SU-DHL-6 (cell line): ENCODE measurements around the gene PPP6C.

Experiments
- EZH2phosphoT487 ChIP-seq: fragments of 200-600 bp; sonication (generic), shearing (Covaris generic); conservative IDR thresholded peaks from 2 replicates; pipeline ENCODE4 v1.6.1; 2018; ENCODE audit warnings: mild to moderate bottlenecking, antibody characterized with exemption, low read length, moderate library complexity, mixed read lengths
- TF ChIP-seq, protein P1 (sequence below): fragments of 200-600 bp; sonication (generic); IDR thresholded peaks from one replicate; pipeline ENCODE4 v1.5.1; 2017; ENCODE audit warnings: antibody characterized with exemption, mild to moderate bottlenecking, low read length, moderate library complexity; ENCODE audit not compliant: insufficient read depth, poor library complexity, severe bottlenecking

DNA sequence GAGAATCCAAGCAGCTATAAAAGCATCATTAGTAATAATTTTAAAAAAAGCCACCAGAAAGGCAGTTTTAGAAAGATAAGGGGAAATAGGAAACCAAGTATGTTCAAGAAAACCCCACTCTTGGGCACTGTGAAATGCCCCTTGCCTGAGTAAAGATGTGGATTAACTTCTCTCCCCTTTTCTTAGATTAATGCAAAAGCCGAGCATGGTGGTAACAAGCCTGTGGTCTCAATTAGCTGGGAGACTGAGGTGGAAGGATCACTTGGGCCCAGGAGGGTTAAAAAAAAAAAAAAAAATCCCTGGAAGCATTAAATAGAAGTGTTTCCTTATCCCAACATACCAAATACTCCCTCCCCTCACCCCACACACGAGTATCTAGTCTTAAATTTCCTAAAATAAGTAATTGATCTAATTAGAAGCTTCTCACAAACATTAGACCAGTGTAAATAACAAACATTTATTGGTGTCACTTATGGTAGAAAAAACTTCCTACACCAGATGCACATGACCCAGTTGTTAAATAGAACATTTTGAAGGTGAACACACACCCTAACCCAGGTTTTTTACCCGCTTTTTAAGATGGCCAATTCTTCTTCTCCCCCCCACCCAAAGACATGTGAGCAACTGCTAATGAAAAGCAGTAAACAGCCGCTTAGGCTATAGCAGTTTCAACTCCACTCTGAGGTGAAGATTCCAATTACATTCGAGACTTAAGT is 46.4 kb upstream of the PPP6C start:
- TF ChIP-seq EZH2phosphoT487, result no peak
- TF ChIP-seq, protein P1, sequence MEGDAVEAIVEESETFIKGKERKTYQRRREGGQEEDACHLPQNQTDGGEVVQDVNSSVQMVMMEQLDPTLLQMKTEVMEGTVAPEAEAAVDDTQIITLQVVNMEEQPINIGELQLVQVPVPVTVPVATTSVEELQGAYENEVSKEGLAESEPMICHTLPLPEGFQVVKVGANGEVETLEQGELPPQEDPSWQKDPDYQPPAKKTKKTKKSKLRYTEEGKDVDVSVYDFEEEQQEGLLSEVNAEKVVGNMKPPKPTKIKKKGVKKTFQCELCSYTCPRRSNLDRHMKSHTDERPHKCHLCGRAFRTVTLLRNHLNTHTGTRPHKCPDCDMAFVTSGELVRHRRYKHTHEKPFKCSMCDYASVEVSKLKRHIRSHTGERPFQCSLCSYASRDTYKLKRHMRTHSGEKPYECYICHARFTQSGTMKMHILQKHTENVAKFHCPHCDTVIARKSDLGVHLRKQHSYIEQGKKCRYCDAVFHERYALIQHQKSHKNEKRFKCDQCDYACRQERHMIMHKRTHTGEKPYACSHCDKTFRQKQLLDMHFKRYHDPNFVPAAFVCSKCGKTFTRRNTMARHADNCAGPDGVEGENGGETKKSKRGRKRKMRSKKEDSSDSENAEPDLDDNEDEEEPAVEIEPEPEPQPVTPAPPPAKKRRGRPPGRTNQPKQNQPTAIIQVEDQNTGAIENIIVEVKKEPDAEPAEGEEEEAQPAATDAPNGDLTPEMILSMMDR, result no peak
